Activated T-cell treated with anti-CD3 and anti-CD28 coated beads, Interleukin-2, amount 50 U/mL, for 24 hours (primary cell): ENCODE results near the gene RASSF10.

Source experiments
- DNase-seq: peaks from one replicate; pipeline ENCODE4 v3.0.0-alpha.2; 2020
- H3K27ac Mint-ChIP-seq: 2 replicates; pipeline ENCODE4 v1.8.0; 2020; ENCODE audit warnings: mild to moderate bottlenecking, mixed read lengths
- H3K27me3 Mint-ChIP-seq: 2 replicates; pipeline ENCODE4 v1.8.0; 2020; ENCODE audit warnings: mixed read lengths
- H3K36me3 Mint-ChIP-seq: 2 replicates; pipeline ENCODE4 v1.8.0; 2020; ENCODE audit warnings: low read depth, mixed read lengths
- H3K4me1 Mint-ChIP-seq: 2 replicates; pipeline ENCODE4 v1.8.0; 2020; ENCODE audit warnings: low read depth, mixed read lengths
- H3K4me3 Mint-ChIP-seq: 2 replicates; pipeline ENCODE4 v1.8.0; 2020; ENCODE audit warnings: mild to moderate bottlenecking, moderate library complexity, mixed read lengths
- H3K9me3 Mint-ChIP-seq: 2 replicates; pipeline ENCODE4 v1.8.0; 2020; ENCODE audit warnings: mixed read lengths

RASSF10 gene

DNA sequence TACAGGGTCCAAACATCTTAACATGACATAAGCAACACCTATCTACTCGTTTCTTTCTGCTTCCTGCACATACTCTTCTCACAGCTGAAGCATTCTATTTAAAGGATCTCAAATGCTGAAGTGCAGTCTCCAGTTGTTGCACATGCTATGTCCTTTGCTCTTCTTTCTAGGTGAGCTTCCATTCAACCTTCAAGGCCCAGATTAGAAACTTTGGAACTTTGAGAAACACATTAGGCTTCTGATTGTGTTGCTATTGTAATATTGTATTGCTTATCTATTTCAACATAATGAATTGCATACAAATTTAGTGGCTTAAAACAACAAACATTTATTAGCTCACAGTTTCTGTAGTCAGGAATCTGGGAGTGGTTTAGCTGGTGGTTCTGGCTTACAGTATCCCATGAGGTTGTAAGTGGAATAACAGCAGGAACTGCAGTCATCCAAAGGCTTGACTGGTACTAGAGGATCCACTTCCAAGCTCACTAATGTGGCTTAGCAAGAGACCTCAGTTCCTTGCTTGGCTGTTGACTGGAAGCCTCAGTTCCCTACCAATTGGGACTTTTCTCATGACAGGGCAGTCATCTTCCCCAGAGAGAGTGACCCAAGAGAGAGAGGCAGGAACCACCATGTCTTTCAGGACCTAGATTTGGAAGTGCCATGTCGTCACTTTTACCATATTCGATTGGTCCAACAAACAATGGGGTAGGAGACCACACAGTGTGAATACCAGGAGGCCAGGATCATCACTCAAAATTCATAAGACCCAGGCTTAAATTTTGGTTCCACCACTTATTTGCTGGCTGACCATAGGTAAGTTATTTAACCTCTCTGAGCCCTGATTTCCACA lies 27.2 kb upstream of the RASSF10 start:
- Mint-ChIP-seq H3K4me1 (no peaks in the 10 kb centered on the region), H3K4me3 (no peak overlapping the region), H3K27me3 (peaks cover 43% of the 10 kb centered on the region), H3K9me3 (no peaks in the 10 kb centered on the region), H3K27ac (no peak overlapping the region), H3K36me3 (no peaks in the 10 kb centered on the region)
- no peak for DNase-seq

- Mint-ChIP-seq H3K27me3 (peaks cover 41% of the 10 kb centered on the region), H3K9me3 (no peaks in the 10 kb centered on the region), H3K4me1 (no peaks in the 10 kb centered on the region), H3K36me3 (no peaks in the 10 kb centered on the region), H3K4me3 (no peak overlapping the region), H3K27ac (no peak overlapping the region)
- DNase-seq, result no peak
Observed at GRCh38 chr11:12983336-12983735, 25.8 kb upstream of the RASSF10 start.

DNA sequence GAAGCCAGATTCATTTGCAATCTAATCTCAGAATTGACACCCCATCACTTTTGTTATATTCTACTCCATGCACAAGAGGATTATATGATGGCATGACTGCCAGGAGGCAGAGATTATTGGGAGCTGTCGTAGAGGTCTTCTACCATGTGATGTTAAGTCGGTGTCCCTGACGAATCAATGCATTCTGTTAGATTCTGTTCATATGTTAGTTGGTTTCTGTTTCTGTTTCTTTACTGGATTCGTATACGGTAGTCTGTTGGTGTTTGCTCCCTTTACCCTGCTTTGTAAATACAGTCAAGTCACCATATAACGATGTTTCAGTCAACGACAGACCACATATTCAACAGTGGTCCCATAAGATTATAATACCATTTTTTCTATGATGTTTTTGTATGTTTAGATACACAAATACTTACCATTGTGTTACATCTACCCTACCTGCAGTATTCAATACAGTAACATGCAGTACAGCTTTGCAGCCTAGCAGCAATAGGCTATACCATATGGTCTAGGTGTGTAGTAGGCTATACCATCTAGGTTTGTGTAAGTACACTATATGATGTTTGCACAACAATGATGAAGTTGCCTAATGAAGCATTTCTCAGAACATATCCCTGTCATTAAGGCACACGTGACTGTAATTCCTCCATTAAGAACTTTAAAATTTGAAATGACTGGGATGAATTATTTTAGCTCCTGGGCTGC lies 22.8 kb upstream of the RASSF10 start:
- DNase-seq, result no peak
- no peak overlapping the region for H3K27ac Mint-ChIP-seq
- no peak overlapping the region for H3K4me3 Mint-ChIP-seq
- H3K9me3 Mint-ChIP-seq, result no peaks in the 10 kb centered on the region
- peaks cover 36% of the 10 kb centered on the region for H3K27me3 Mint-ChIP-seq
- H3K36me3 Mint-ChIP-seq, result no peaks in the 10 kb centered on the region
- H3K4me1 Mint-ChIP-seq, result no peaks in the 10 kb centered on the region

DNA sequence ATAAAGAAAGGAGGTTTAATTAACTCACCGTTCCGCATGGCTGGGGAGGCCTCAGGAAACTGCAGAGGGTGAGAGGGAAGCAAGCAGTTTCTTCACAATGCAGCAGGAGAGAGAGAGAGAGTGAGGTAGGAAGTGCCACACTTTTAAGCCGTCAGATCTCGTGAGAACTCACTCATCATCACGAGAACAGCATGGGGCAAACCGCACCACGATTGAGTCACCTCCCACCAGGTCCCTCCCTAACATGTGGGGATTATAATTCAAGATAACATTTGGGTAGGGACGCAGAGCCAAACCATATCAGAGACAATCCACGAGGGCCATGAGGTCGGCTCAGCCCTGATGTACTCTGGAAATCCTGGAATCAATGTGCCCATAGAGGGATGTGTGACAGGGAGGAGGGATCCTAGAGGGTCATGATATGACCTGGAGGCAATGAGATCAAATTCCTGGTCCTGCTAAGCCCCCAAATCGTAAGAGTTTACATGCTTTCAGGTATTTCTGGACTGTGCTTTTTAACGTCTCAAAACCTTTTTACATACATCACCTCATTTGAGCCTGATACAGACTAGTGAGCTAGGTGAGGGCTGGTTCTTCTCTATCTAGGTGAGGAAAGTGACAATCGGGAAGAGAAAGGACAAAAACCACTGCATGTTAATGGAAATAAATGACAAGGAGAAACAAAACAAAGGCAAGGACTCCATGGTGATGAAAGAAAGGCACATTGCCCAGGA lies 19.5 kb upstream of the RASSF10 start:
- Mint-ChIP-seq H3K27me3 (peaks cover 31% of the 10 kb centered on the region), H3K27ac (no peak overlapping the region), H3K4me1 (no peaks in the 10 kb centered on the region), H3K36me3 (no peaks in the 10 kb centered on the region), H3K9me3 (no peaks in the 10 kb centered on the region), H3K4me3 (no peak overlapping the region)
- no peak for DNase-seq

DNA sequence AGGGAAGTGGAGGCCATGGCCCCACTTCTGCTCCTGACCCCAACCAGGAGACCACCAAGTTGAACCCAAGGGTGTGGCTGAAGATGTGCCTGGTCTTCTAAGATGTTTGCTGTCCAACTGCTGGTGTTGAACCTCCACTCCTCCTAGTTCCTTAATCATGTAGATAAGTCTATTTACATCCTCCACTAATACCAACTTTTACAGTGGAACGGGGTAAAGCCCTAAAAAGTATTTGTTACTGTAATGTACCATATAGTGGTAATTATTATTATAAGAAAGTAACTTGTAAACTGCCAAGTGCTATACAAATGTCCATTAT lies 19.0 kb upstream of the RASSF10 start:
- Mint-ChIP-seq H3K36me3 (no peaks in the 10 kb centered on the region), H3K9me3 (no peaks in the 10 kb centered on the region), H3K4me3 (no peak overlapping the region), H3K4me1 (no peaks in the 10 kb centered on the region), H3K27me3 (peaks cover 30% of the 10 kb centered on the region), H3K27ac (no peak overlapping the region)
- DNase-seq, result no peak

- Mint-ChIP-seq H3K9me3 (peaks cover 8% of the 10 kb centered on the region), H3K27ac (no peak overlapping the region), H3K4me1 (no peaks in the 10 kb centered on the region), H3K4me3 (no peak overlapping the region), H3K36me3 (no peaks in the 10 kb centered on the region), H3K27me3 (peaks cover 25% of the 10 kb centered on the region)
- no peak for DNase-seq
Observed at GRCh38 chr11:12991426-12991825, 17.7 kb upstream of the RASSF10 start.

DNA sequence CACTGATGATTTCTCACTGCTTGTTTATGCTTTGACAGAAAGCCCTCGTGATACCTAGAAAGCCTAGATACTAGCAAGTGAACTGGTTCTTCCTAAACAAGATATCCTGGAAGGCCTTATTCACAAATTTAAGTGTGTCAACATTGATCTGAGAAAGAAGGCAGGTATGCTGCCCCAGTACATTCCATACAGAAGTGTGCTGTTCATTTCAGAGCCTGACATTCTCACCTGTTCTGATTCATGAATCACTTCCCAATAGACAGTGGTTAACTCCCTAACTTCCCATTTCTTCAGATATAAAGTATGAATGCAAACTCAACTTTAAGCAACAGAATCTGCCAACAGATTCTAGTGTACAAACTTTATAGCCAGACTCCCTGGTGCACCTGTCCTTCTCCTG lies 15.5 kb upstream of the RASSF10 start:
- H3K36me3 Mint-ChIP-seq, result no peaks in the 10 kb centered on the region
- H3K9me3 Mint-ChIP-seq, result peaks cover 8% of the 10 kb centered on the region
- DNase-seq, result no peak
- H3K27ac Mint-ChIP-seq, result no peak overlapping the region
- no peak overlapping the region for H3K4me3 Mint-ChIP-seq
- H3K4me1 Mint-ChIP-seq, result no peaks in the 10 kb centered on the region
- H3K27me3 Mint-ChIP-seq, result peaks cover 22% of the 10 kb centered on the region

DNA sequence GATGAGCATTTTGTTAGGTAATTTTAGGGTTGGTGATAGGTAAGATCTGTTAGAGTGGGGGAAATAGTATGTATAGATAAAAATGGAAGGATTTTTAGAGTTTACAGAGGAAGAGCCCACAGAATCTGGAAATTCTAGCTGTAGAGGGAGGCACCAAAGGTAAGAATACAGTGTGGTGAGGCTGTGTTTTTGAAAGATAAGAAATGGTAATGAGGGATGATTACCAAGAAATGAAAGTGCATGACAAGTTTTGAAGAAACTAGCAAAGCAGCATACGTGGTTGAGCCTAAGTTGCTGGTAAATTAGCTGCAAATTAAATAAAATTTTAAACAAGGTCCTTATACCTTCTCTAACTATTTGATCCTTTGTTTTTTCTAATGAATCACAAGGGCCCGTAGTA lies 14.6 kb upstream of the RASSF10 start:
- no peak for DNase-seq
- Mint-ChIP-seq H3K4me3 (no peak overlapping the region), H3K27ac (no peak overlapping the region), H3K36me3 (no peaks in the 10 kb centered on the region), H3K9me3 (peaks cover 8% of the 10 kb centered on the region), H3K27me3 (peaks cover 31% of the 10 kb centered on the region), H3K4me1 (no peaks in the 10 kb centered on the region)

GRCh38 chr11:12995188-12995587 lies 13.9 kb upstream of the RASSF10 start:
- Mint-ChIP-seq H3K27ac (no peak overlapping the region), H3K4me3 (no peak overlapping the region), H3K4me1 (no peaks in the 10 kb centered on the region), H3K27me3 (peaks cover 31% of the 10 kb centered on the region), H3K36me3 (no peaks in the 10 kb centered on the region), H3K9me3 (peaks cover 8% of the 10 kb centered on the region)
- DNase-seq, result no peak

DNA sequence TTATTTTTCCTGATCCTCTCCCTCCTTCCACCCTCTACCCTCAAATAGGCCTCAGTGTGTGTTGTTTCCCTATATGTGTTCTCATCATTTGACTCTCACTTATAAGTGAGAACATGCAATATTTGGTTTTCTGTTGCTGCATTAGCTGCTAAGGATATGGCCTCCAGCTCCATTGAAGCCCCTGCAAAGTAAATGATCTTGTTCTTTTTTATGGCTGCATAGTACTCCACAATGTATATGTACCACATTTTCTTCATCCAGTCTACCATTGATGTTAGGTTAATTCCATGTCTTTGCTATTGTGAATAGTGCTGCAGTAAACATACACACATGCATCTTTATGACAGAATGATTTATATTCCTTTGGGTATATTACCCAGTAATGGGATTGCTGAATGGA lies 13.3 kb upstream of the RASSF10 start:
- Mint-ChIP-seq H3K4me3 (no peak overlapping the region), H3K9me3 (peaks cover 8% of the 10 kb centered on the region), H3K27ac (no peak overlapping the region), H3K27me3 (peaks cover 36% of the 10 kb centered on the region), H3K4me1 (no peaks in the 10 kb centered on the region), H3K36me3 (no peaks in the 10 kb centered on the region)
- no peak for DNase-seq

DNA sequence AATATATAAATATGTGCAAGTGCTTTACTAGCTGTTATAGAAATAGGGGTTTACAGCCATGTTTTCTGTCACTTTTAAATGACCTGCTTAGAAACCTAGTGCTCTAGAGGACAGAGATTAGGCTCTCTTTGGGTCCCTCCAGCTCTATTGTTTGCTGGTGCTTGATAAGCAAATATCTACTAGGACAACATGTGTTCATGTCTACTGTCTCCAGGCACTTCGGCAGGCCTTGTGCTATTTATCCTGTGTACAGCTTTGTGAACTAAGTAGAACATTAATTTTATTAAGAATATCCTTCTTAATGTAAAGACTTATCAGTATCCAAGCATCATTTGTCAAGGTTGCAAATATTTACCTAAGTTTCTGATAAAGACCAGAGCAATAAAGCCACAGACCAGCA lies 11.9 kb upstream of the RASSF10 start:
- Mint-ChIP-seq H3K4me1 (no peaks in the 10 kb centered on the region), H3K27ac (no peak overlapping the region), H3K36me3 (no peaks in the 10 kb centered on the region), H3K9me3 (peaks cover 8% of the 10 kb centered on the region), H3K27me3 (peaks cover 46% of the 10 kb centered on the region), H3K4me3 (no peak overlapping the region)
- DNase-seq, result no peak

- no peak for DNase-seq
- Mint-ChIP-seq H3K27me3 (peaks cover 51% of the 10 kb centered on the region), H3K4me3 (no peak overlapping the region), H3K36me3 (no peaks in the 10 kb centered on the region), H3K4me1 (no peaks in the 10 kb centered on the region), H3K27ac (no peak overlapping the region), H3K9me3 (peaks cover 8% of the 10 kb centered on the region)
Observed at GRCh38 chr11:12998336-12998735, 10.8 kb upstream of the RASSF10 start.

DNA sequence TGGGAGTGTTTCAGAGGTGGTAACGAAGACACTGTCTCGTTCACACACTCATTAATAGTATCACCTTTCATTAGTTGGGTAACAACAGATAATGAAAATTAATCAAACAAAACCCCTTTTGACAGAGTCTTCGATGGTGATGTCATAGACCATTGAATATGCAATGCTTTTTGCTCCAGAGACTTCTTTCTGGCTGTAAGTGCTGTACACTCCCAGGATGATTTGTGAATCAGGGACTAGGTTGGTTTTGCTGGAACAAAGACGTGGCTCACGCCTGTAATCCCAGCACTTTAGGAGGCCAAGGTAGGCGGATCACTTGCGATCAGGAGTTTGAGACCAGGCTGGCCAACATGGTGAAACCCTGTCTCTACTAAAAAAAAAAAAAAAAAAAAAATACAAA lies 9.5 kb upstream of the RASSF10 start:
- no peak for DNase-seq
- H3K9me3 Mint-ChIP-seq, result peaks cover 8% of the 10 kb centered on the region
- H3K27ac Mint-ChIP-seq, result no peak overlapping the region
- no peaks in the 10 kb centered on the region for H3K4me1 Mint-ChIP-seq
- H3K27me3 Mint-ChIP-seq, result peaks cover 57% of the 10 kb centered on the region
- H3K36me3 Mint-ChIP-seq, result no peaks in the 10 kb centered on the region
- H3K4me3 Mint-ChIP-seq, result no peak overlapping the region

- Mint-ChIP-seq H3K4me1 (no peaks in the 10 kb centered on the region), H3K4me3 (no peak overlapping the region), H3K27ac (no peak overlapping the region), H3K9me3 (peaks cover 8% of the 10 kb centered on the region), H3K27me3 (peaks cover 63% of the 10 kb centered on the region), H3K36me3 (no peaks in the 10 kb centered on the region)
- no peak for DNase-seq
Observed at GRCh38 chr11:13000116-13000515, 9.0 kb upstream of the RASSF10 start.

DNA sequence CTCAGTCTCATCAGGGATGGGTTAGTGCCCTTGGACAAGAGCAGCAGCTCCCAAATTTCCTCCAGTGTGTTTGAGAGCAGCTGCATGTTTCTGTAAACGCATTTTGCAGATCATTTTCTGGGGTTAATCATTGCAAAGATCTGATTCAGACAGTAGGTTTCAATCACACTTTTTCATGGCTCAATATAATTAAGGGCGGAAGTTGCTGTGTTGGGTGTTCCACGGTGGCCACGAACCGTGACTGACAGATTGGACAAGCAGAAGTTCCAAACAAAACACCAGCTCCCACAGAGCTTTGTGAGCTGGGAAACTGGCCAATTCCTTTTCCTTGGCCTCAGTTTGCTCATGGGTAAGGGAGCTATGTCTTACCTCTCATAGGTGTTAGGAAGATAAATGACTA lies 8.4 kb upstream of the RASSF10 start:
- peaks cover 67% of the 10 kb centered on the region for H3K27me3 Mint-ChIP-seq
- peaks cover 7% of the 10 kb centered on the region for H3K9me3 Mint-ChIP-seq
- H3K36me3 Mint-ChIP-seq, result no peaks in the 10 kb centered on the region
- H3K4me1 Mint-ChIP-seq, result no peaks in the 10 kb centered on the region
- H3K27ac Mint-ChIP-seq, result no peak overlapping the region
- no peak for DNase-seq
- no peak overlapping the region for H3K4me3 Mint-ChIP-seq
